ENCODE results near the gene C22orf39. TPM values are rescaled to one million over a fixed set of nuclear protein-coding genes. Genes with fewer than 3 reads are reported as not detected.

Gene C22orf39
- polyA plus RNA-seq, 1 of the 3 experiments (the other 2 are of a cell fraction): 17.7 TPM

DNA sequence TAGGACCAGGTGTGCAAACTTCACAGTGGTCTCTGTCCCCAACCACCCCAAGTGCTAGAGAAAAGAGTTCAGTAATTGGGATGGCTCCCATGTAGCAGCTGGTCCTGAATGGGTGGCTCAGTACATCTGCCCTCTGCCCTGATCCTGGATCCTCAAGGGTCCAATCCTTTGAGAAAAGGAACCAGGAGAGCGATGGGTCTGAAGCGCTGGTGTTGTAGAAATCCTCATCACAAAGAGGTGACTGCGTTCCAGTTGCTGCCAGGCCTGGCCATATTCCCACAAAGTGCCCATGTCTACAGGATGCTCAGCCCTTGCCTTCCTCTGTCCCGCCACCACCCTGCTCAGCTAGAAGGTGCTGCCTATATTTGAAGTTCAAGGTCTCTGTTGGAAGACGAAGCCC, 6.2 kb upstream of the C22orf39 start:
- Histone ChIP-seq H4K20me1 (ENCODE audit: insufficient read depth) (no peaks in the 10 kb centered on the region), H3K9me2 (no peaks in the 10 kb centered on the region), H3K27me3 (ENCODE audit: insufficient read depth) (no peaks in the 10 kb centered on the region), H3F3A (replicated peaks; ENCODE audit: insufficient read depth) (peaks cover 9% of the 10 kb centered on the region), H3K4me1 (ENCODE audit: control insufficient read depth in 1 of 2, insufficient read depth in 2 of 2, low read depth in 1 of 2, low read length in 1 of 2) (peaks cover 0 to 4% of the 10 kb centered on the region in 2 experiments; a peak in 1 of 4 replicates), H3K4me2 (no peak overlapping the region), H3K27ac (ENCODE audit: low read depth in 2 of 2, low read length in 1 of 2) (no peak overlapping the region), H2AFZ (ENCODE audit: low read depth) (no peak overlapping the region), H3K9me3 (no peaks in the 10 kb centered on the region), H3K36me3 (replicated peaks in 1 of 2; ENCODE audit: control insufficient read depth in 1 of 2, insufficient read depth in 2 of 2, low read length in 1 of 2) (peaks cover 57 to 79% of the 10 kb centered on the region in 2 experiments), H3K9ac (no peak overlapping the region), H3K79me2 (ENCODE audit: insufficient read depth) (no peaks in the 10 kb centered on the region), H3K4me3 (ENCODE audit: low read depth in 2 of 2, low read length in 1 of 2) (no peak overlapping the region)
- 95% methylated on average over 2 of the region's 5 CpGs for WGBS (ENCODE audit: low lambda C conversion rate)
- DNase-seq: no peak
- ChIA-PET POLR2A (no interaction called here), CTCF (no interaction called here)
- TF ChIP-seq FOXM1 (IDR thresholded peaks at IDR 0.05; ENCODE audit: low read depth) (no peak), NRF1 (IDR thresholded peaks at IDR 0.05; ENCODE audit: low read depth, low read length) (no peak), IRF3 (IDR thresholded peaks at IDR 0.05; ENCODE audit: low read depth, low read length) (no peak)
- TF ChIP-seq, protein P1, sequence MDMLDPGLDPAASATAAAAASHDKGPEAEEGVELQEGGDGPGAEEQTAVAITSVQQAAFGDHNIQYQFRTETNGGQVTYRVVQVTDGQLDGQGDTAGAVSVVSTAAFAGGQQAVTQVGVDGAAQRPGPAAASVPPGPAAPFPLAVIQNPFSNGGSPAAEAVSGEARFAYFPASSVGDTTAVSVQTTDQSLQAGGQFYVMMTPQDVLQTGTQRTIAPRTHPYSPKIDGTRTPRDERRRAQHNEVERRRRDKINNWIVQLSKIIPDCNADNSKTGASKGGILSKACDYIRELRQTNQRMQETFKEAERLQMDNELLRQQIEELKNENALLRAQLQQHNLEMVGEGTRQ (IDR thresholded peaks at IDR 0.05; ENCODE audit: borderline replicate concordance, low read depth, low read length): no peak

- ChIA-PET CTCF (interaction anchor here (1.6 to 1.9 kb wide), 2 partner anchors 12 to 178 kb away, joined by 4 to 7 read pairs; no protein-coding TSS in a partner anchor), POLR2A (interaction anchor here (0.6 to 0.7 kb wide), 2 partner anchors 26 to 1424 kb away, joined by 3 read pairs; no protein-coding TSS in a partner anchor)
- H3K4me3 ChIP-seq (ENCODE audit: low read depth in 2 of 2, low read length in 1 of 2): no peak overlapping the region
Measured at GRCh38 chr22:19451570-19451969, 4.1 kb upstream of the C22orf39 start.

More at GRCh38 chr22:19451570-19451969, 4.1 kb upstream of the C22orf39 start:
- no peak for DNase-seq
- Histone ChIP-seq H3K36me3 (replicated peaks in 1 of 2; ENCODE audit: control insufficient read depth in 1 of 2, insufficient read depth in 2 of 2, low read length in 1 of 2) (peaks cover 36 to 68% of the 10 kb centered on the region in 2 experiments), H3K9me3 (no peaks in the 10 kb centered on the region), H3K9me2 (no peaks in the 10 kb centered on the region), H3K27me3 (ENCODE audit: insufficient read depth) (no peaks in the 10 kb centered on the region), H2AFZ (ENCODE audit: low read depth) (no peak overlapping the region), H3F3A (replicated peaks; ENCODE audit: insufficient read depth) (peaks cover 9% of the 10 kb centered on the region), H4K20me1 (ENCODE audit: insufficient read depth) (no peaks in the 10 kb centered on the region), H3K79me2 (ENCODE audit: insufficient read depth) (peaks cover 10% of the 10 kb centered on the region), H3K4me2 (no peak overlapping the region), H3K27ac (ENCODE audit: low read depth in 2 of 2, low read length in 1 of 2) (no peak overlapping the region), H3K9ac (no peak overlapping the region), H3K4me1 (ENCODE audit: control insufficient read depth in 1 of 2, insufficient read depth in 2 of 2, low read depth in 1 of 2, low read length in 1 of 2) (peaks cover 0 to 15% of the 10 kb centered on the region in 2 experiments; a peak in 1 of 4 replicates)
- WGBS (ENCODE audit: low lambda C conversion rate): 94% methylated on average over 4 of the region's 4 CpGs
- TF ChIP-seq FOXM1 (IDR thresholded peaks at IDR 0.05; ENCODE audit: low read depth): no peak
- TF ChIP-seq RCOR1 (IDR thresholded peaks at IDR 0.05; ENCODE audit: low read length): no peak
- TF ChIP-seq EP300 (IDR thresholded peaks at IDR 0.05; ENCODE audit: borderline replicate concordance in 1 of 2, low read depth in 1 of 2, low read length in 1 of 2): no peak
- no peak for TF ChIP-seq RXRA (IDR thresholded peaks at IDR 0.05; ENCODE audit: borderline replicate concordance, low read depth)
- no peak for TF ChIP-seq FOSL2 (IDR thresholded peaks at IDR 0.05; ENCODE audit: borderline replicate concordance, low read depth)
- no peak for TF ChIP-seq ELF1 (IDR thresholded peaks at IDR 0.05)
- TF ChIP-seq MXI1 (IDR thresholded peaks at IDR 0.05; ENCODE audit: low read depth, low read length): no peak
- no peak for TF ChIP-seq IRF3 (IDR thresholded peaks at IDR 0.05; ENCODE audit: low read depth, low read length)
- TF ChIP-seq, protein P2, sequence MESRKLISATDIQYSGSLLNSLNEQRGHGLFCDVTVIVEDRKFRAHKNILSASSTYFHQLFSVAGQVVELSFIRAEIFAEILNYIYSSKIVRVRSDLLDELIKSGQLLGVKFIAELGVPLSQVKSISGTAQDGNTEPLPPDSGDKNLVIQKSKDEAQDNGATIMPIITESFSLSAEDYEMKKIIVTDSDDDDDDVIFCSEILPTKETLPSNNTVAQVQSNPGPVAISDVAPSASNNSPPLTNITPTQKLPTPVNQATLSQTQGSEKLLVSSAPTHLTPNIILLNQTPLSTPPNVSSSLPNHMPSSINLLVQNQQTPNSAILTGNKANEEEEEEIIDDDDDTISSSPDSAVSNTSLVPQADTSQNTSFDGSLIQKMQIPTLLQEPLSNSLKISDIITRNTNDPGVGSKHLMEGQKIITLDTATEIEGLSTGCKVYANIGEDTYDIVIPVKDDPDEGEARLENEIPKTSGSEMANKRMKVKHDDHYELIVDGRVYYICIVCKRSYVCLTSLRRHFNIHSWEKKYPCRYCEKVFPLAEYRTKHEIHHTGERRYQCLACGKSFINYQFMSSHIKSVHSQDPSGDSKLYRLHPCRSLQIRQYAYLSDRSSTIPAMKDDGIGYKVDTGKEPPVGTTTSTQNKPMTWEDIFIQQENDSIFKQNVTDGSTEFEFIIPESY (IDR thresholded peaks at IDR 0.05; ENCODE audit: borderline replicate concordance, low read depth): no peak
- TF ChIP-seq YY1 (IDR thresholded peaks at IDR 0.05; ENCODE audit: low read depth): no peak
- no peak for TF ChIP-seq GATA2 (CRISPR knock-in tag; IDR thresholded peaks at IDR 0.05)
- no peak for TF ChIP-seq USF1 (IDR thresholded peaks at IDR 0.05; ENCODE audit: borderline replicate concordance, low read depth)
- TF ChIP-seq JUND (IDR thresholded peaks at IDR 0.05): no peak
- no peak for TF ChIP-seq NFIC (IDR thresholded peaks at IDR 0.05; ENCODE audit: borderline replicate concordance)
- no peak for TF ChIP-seq CTCF (IDR thresholded peaks at IDR 0.05)
- no peak for TF ChIP-seq MAX (IDR thresholded peaks at IDR 0.05; ENCODE audit: low read depth)

All from SK-N-SH (cell line).